NCI-H2227 (cell line): Measurements from ENCODE around the gene CTIF.

Source experiments
- DNase-seq: peaks from one replicate; lab custom pipeline; 2025; ENCODE audit not compliant: unreplicated experiment; lab: John Stamatoyannopoulos, UW

Gene CTIF

DNA sequence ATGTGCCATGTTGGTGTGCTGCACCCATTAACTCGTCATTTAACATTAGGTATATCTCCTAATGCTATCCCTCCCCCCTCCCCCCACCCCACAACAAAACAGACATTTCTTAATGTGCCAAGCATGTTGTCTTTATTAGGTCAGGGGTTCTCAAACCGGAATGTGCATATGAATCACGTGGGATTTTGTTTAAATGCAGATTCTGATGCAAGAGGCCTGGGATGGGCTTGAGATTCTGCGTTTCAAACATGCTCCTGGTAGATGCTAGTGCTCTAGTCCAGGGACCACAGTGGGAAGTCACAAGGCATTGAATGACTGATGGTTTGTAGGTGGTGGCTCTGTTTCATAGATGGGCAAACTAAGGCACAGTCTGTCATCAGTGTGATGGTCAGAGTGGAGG lies 227.2 kb downstream of the CTIF start:
- DNase-seq = no peak

GRCh38 chr18:48766487-48766886 lies 227.7 kb downstream of the CTIF start:
- DNase-seq = no peak

DNA sequence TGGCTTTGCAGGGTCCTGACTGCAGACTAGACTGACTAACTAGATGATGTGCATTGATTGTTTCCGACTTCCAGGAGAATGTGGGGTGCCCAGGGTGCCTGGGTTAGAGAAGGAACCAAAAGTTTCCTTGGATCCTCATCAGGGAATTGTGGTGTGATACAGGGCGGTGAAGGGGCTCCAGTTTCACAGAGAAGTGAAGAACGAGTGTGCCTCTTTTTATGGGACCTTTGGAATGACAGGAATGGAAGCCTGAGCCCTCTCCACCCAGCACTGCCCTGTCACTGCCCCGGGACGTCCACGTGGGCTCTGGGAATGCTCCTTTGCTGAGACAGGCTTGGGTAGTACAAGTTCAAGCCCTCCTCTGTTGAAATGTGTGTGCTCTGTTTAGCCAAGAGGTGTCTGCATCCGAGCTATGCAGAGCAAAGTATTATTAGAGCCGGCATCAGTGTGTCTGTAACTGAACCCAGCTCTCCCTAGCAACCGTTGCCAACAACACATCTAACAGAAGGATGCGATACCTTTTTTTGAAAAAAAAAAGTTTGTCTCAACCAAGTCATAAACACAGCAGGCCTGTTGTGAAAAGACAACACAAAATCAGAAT lies 228.4 kb downstream of the CTIF start:
- peak; percentile 52 for DNase-seq

GRCh38 chr18:48769006-48769636 lies 230.3 kb downstream of the CTIF start:
- no peak for DNase-seq

GRCh38 chr18:48770243-48770642 lies 231.4 kb downstream of the CTIF start:
- no peak for DNase-seq

DNA sequence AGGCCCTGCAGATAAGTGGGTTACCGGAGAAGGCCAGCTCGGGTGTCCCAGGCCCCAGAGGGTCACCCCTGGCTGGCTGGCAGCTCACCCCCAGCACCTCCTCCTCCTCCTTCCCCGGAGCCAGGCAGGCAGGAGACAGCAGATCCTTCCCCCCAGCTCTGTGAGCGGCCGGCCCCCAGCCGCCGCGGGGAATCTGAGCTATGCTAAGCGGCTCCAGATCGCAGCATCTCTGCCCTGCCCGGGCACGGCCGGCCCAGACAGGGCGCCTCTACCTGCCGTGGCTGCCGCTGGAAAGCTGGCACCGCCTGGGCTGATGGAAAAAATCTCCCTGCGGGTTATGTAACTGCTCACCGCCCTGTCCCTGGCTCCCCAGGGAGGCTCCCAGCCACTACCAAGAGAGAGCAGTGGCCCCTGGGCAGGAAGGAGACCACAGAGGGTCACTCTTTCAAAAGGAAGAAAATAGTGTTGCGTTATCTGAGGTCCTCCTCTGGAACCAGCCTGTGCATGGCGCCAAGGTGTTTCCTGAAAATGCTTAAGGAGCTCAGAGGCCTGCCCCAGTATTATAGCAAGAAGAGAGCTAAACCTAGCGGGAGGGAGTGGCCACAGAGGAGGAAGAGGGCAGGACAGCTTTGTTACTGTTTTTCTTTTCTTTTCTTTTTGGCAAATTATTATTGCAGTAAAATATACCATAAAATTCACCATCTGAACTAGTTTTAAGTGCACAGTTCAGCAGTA lies 233.0 kb downstream of the CTIF start:
- peak; percentile 28 for DNase-seq

DNA sequence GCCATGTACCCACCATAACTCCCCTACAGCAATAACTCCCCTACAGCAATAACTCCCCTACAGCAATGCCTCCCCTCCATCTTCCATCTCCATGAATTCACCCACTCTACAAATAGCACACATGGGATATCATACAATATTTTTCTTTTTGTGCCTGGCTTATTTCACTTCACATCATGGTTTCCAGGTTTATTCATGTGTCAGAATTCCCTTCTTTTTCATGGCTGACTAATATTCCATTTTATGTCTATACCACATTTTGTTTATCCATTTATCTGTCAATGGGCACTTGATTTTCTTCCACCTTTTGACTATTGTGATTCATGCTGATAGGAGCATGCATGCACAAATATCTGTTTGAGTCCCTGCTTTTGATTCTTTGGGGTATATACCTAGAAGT lies 233.6 kb downstream of the CTIF start:
- no peak for DNase-seq

DNA sequence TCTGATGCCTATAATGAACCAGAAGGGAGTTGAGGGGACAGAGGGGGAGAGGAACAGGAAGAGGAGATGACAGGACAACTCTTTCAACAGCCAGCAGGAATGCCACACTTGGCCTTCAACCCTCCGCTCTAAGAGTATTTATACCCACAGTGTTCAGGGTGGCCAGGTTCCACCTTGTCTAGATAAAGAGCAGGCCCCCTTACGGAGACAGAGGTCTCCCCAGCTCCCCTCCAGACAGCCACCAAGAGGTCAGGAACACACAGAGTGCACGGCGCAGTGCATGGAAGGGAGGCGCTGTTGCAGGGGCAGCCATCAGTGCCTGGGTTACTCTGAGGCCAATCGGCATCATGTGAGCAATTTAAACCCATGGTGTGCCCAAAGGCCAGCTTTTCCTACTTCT lies 235.0 kb downstream of the CTIF start:
- DNase-seq = no peak

GRCh38 chr18:48774941-48775340 lies 236.1 kb downstream of the CTIF start:
- DNase-seq = no peak

DNA sequence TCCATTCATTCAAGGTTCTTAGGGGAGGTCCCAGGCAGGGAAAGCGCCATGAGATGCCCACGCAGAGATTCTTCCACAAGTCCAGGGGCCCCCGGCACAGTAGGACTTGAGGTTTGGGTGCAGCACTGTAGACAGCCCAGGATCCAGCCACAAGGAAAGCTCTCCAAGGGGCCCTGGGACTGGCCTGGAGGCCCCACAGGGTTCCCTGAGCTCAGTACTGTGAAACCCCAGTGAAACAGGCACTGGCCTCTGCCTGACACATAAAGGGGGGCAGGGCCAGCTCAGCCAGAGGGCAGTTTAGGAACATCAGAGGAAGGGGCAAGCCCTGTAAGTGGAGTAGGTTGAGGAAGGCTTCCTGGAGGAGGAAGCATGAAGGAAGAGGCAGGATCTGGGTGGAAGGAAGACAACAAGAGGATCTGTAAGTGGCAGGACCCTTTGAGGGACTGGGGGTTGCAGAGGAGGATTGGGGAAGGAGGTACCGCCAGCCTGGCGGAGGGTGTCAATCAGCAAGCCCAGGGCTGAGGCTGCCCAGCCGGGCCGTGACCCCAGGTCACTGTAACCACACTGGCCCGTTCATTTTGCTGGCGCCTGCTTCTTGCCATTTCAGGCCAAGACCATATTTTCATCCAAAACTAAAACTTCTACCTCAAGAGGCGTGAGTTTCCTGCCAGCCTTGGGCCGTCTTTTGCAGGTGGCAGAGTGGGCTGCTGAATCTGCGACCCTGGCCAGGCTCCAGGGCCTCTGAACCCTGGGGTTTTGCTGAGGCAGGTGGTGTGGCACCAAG lies 236.7 kb downstream of the CTIF start:
- DNase-seq = no peak

GRCh38 chr18:48776156-48776555 lies 237.3 kb downstream of the CTIF start:
- no peak for DNase-seq

GRCh38 chr18:48776641-48777025 lies 237.8 kb downstream of the CTIF start:
- no peak for DNase-seq

- peak; percentile 26 for DNase-seq
These were observed 238.4 kb downstream of the CTIF start for GRCh38 chr18:48777026-48777743.

- no peak for DNase-seq
These were observed 238.9 kb downstream of the CTIF start for GRCh38 chr18:48777744-48778116.

DNA sequence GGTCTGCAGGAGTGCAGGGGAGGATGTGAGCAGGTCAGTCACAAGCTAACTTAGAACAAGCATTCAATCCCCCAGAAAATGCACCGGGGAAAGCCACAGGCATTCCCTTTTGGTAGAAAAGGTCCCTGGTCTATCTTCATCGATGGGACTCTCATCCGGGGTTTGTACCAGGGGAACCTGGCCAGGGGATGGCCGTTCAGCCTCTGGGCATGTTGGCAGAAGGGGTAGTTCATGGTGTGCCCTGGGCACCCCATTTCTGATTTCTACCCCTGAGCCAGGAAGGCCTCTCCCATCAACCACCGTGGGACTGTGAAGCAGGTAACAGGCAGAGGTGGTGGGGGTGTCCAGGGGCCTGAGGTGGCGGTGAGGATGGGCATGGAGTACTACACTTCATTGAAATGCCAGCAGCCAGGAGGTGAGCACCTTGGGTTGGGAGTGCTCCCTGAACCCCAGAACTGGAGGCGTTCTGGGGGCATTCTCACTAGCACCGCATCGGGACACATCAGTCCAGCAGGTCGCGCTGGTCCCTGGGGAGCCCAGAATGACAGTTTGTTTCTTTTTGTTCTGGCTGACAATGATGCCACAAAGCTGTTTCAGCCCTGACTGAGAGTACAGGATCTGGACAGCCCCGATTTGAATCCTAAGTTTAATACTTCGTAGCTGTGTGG lies 239.6 kb downstream of the CTIF start:
- no peak for DNase-seq

DNA sequence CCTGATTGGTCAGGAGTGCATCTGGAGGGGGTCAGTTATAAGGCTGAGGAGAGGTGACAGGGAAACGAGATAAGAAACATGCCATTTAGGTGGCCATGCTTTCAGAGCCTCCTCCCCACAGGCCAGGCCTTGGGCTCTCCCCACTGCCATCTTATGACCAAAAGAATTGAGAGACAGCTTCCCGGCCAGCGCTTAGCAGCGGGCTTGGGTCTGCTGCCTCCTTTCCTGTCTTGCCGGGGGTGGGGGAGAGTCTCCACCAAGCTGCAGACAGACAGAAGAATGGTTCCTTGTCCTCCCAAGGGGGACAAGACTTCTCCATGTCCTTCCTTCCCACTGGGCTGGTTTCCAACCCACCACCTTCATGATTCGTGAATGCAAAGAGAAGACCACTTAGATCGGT lies 240.6 kb downstream of the CTIF start:
- no peak for DNase-seq

DNA sequence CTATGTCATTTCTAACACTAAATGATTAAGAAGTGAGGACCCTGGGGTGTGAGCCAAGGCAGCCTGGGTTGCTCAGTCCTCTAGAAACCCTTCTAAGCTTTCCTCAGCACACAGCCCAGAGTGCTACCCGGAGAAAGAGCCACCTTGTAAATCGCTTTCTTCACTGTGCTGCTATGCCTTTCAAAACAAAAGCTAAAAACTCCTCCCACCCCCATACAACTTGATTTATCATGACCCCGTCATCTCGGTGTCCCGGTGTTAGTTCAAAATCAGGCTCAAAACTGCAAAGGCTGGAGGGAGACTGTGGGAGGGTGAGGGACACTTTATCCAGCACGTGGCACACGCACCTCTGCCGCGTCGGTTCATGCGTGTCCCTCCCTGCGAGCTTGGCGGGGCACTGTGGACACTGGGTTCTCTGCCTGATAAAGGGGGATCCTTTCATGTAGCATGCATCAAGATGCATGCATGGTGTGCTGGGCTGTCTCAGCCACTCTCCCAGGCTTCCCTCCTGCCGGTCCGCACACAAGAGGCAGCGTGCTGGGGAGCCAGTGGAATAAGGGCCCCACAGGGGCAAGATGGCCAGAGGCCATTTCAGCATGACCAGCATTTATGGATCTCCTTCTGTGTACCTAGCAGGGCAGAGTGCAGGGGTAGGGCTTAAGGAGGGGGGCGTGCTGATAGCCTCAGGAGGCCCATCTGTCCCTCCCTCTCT lies 241.5 kb downstream of the CTIF start:
- DNase-seq = peak; percentile 21

DNA sequence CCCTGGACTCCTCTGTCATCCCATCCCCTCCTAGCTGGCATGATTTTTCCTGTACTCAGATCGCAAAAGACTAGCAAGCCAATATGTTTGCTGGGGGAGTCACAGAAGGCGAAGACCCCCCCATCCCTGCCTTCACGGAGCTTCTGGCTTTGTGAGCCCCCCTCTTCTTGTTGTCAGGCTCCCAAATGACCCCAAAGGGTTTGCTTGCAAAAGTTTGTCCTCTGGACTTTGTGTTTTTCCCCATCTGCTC lies 242.0 kb downstream of the CTIF start:
- no peak for DNase-seq

- DNase-seq = peak; percentile 50
These were observed 242.5 kb downstream of the CTIF start for GRCh38 chr18:48781163-48781987.
